GM19351 (cell line): ENCODE measurements around the gene ACAT2.
"Not testable (repeated sequence)": the region's sequence is repeated elsewhere in the genome, so short reads cannot be mapped to it uniquely, and the experiment has no call there.

ENCODE experiments used
- ATAC-seq: cut with Tn5 transposase; IDR thresholded peaks from one replicate; pipeline ENCODE4 v1.9.1; 2021; ENCODE audit warnings: mild to moderate bottlenecking, moderate library complexity; ENCODE audit not compliant: unreplicated experiment

Gene ACAT2

GRCh38 chr6:159761873-159762680, at the start of gene ACAT2:
ACAT2 (plus strand) TSS chr6:159762045; CDS start chr6:159762088, 43 bp downstream.
- peak; percentile 93 for ATAC-seq

GRCh38 chr6:159712389-159712788, 49.5 kb upstream of the ACAT2 start:
- ATAC-seq, result not testable (repeated sequence)

- ATAC-seq, result no peak
Observed at GRCh38 chr6:159713984-159714383, 47.9 kb upstream of the ACAT2 start.

GRCh38 chr6:159714404-159714803, 47.4 kb upstream of the ACAT2 start:
- no peak for ATAC-seq

GRCh38 chr6:159715166-159715565, 46.7 kb upstream of the ACAT2 start:
- ATAC-seq, result no peak

- no peak for ATAC-seq
Observed at GRCh38 chr6:159715605-159716004, 46.2 kb upstream of the ACAT2 start.

- no peak for ATAC-seq
Observed at GRCh38 chr6:159716247-159717096, 45.4 kb upstream of the ACAT2 start.

GRCh38 chr6:159718634-159719033, 43.2 kb upstream of the ACAT2 start:
- ATAC-seq, result no peak

- no peak for ATAC-seq
Observed at GRCh38 chr6:159719287-159719686, 42.6 kb upstream of the ACAT2 start.

- ATAC-seq, result peak; percentile 60
Observed at GRCh38 chr6:159720708-159721107, 41.1 kb upstream of the ACAT2 start.

GRCh38 chr6:159721981-159722380, 39.9 kb upstream of the ACAT2 start:
- not testable (repeated sequence) for ATAC-seq

- no peak for ATAC-seq
Observed at GRCh38 chr6:159722655-159723054, 39.2 kb upstream of the ACAT2 start.

- no peak for ATAC-seq
Observed at GRCh38 chr6:159723259-159723658, 38.6 kb upstream of the ACAT2 start.

GRCh38 chr6:159724778-159725177, 37.1 kb upstream of the ACAT2 start:
- ATAC-seq, result no peak

GRCh38 chr6:159725208-159725607, 36.6 kb upstream of the ACAT2 start:
- ATAC-seq, result not testable (repeated sequence)

GRCh38 chr6:159726255-159726917, 35.5 kb upstream of the ACAT2 start:
- ATAC-seq, result peak; percentile 18

- ATAC-seq, result peak; percentile 73
Observed at GRCh38 chr6:159726918-159727716, 34.7 kb upstream of the ACAT2 start, which contains the start of gene WTAP. WTAP (plus strand) TSS chr6:159727506; CDS start chr6:159736266, 8,760 bp downstream.

GRCh38 chr6:159727717-159728445, 34.0 kb upstream of the ACAT2 start:
- ATAC-seq, result peak; percentile 33

GRCh38 chr6:159728531-159728964, 33.3 kb upstream of the ACAT2 start:
- no peak for ATAC-seq
